PC-9 (cell line): ENCODE measurements around the gene AKT1S1. TPM values are rescaled to one million over a fixed set of nuclear protein-coding genes. Genes with fewer than 3 reads are reported as not detected.

Experiments used
- BruUV-seq: library from RNA; stranded (reverse); fragments of 400-500 nt; replicated peaks from 2 replicates; lab custom pipeline; 2021; lab: Mats Ljungman, UMichigan
- CTCF ChIA-PET: fragments of 300-600 bp; sonication (Branson Sonifier 250); formaldehyde crosslinking; loops from one replicate; lab custom pipeline; 2022; ENCODE audit warnings: antibody characterized with exemption; lab: Charles Lee
- POLR2A ChIA-PET: fragments of 300-600 bp; sonication (Branson Sonifier 250); formaldehyde crosslinking; loops from one replicate; lab custom pipeline; 2022; ENCODE audit warnings: antibody characterized with exemption; ENCODE audit not compliant: unreplicated experiment; lab: Charles Lee
- DNase-seq, 2 experiments: peaks; one replicate each; pipeline versions ENCODE4 v3.0.0 to v3.0.0-alpha.2; 2015 to 2022; ENCODE audit warnings: mixed read lengths in 1 of 2
- H2AFZ ChIP-seq: fragments of 200-600 bp; sonication (generic); 2 replicates; pipeline ENCODE4 v1.8.1; 2017; ENCODE audit warnings: antibody characterized with exemption
- H3F3A ChIP-seq: fragments of 200-600 bp; sonication (generic); 2 replicates; pipeline ENCODE4 v1.8.1; 2017; ENCODE audit warnings: antibody characterized with exemption, mild to moderate bottlenecking, low read depth; ENCODE audit not compliant: insufficient read depth
- H3K27ac ChIP-seq: fragments of 200-600 bp; sonication (generic); 2 replicates; pipeline ENCODE4 v1.6.1; 2016; ENCODE audit warnings: mixed run types
- H3K27me3 ChIP-seq: fragments of 200-600 bp; sonication (generic); 2 replicates; pipeline ENCODE4 v1.6.1; 2016; ENCODE audit warnings: low read depth, mixed run types; ENCODE audit not compliant: insufficient read depth
- H3K36me3 ChIP-seq: fragments of 200-600 bp; sonication (generic); 2 replicates; pipeline ENCODE4 v1.6.1; 2016; ENCODE audit warnings: low read depth, mixed run types
- H3K4me1 ChIP-seq: fragments of 200-600 bp; sonication (generic); replicated peaks from 2 replicates; pipeline ENCODE4 v1.6.1; 2016; ENCODE audit warnings: mixed run types; ENCODE audit not compliant: insufficient read depth
- H3K4me2 ChIP-seq: fragments of 200-600 bp; sonication (generic); 2 replicates; pipeline ENCODE4 v1.6.1; 2017; ENCODE audit warnings: mixed run types
- H3K4me3 ChIP-seq: fragments of 200-600 bp; sonication (generic); 2 replicates; pipeline ENCODE4 v1.6.1; 2016; ENCODE audit warnings: mixed run types
- H3K79me2 ChIP-seq: fragments of 200-600 bp; sonication (generic); 2 replicates; pipeline ENCODE4 v1.6.1; 2017; ENCODE audit warnings: low read depth, mixed run types
- H3K9me2 ChIP-seq: fragments of 200-600 bp; sonication (generic); 2 replicates; pipeline ENCODE4 v1.8.1; 2017; ENCODE audit warnings: mild to moderate bottlenecking; ENCODE audit not compliant: insufficient read depth
- H3K9me3 ChIP-seq: fragments of 200-600 bp; sonication (generic); 2 replicates; pipeline ENCODE4 v1.8.1; 2016; ENCODE audit warnings: low read depth; ENCODE audit not compliant: insufficient read depth
- H4K20me1 ChIP-seq: fragments of 200-600 bp; sonication (generic); 2 replicates; pipeline ENCODE4 v1.8.1; 2017; ENCODE audit not compliant: insufficient read depth
- CTCF ChIP-seq: fragments of 200-600 bp; sonication (generic); conservative IDR thresholded peaks from 2 replicates; pipeline ENCODE4 v1.6.1; 2017; ENCODE audit warnings: mixed run types, antibody characterized with exemption, mild to moderate bottlenecking, moderate library complexity
- EZH2 ChIP-seq: fragments of 200-600 bp; sonication (generic); IDR thresholded peaks from 2 replicates; pipeline ENCODE4 v1.8.0; 2017; ENCODE audit warnings: antibody characterized with exemption, low read depth
- intact Hi-C: fragments of 100-400 bp; cut with micrococcal nuclease; formaldehyde crosslinking; loops from one replicate; pipeline ENCODE4 v1.10.0; 2022; ENCODE audit not compliant: unreplicated experiment
- total RNA-seq: library from RNA; stranded (reverse); gene quantifications from 2 replicates; pipeline ENCODE4 v1.2.3, GENCODE V29; 2021

AKT1S1 gene
- total RNA-seq, 1 experiment from 2014 or later: 143 TPM

GRCh38 chr19:49879243-49879963, 2.2 kb upstream of the AKT1S1 start:
- DNase-seq: no peak
- H3K27me3 ChIP-seq: no peaks in the 10 kb centered on the region
- H2AFZ ChIP-seq: no peak overlapping the region
- CTCF ChIA-PET: no interaction called here
- H3K4me1 ChIP-seq: peaks cover 21% of the 10 kb centered on the region
- H3K36me3 ChIP-seq: peaks cover 29% of the 10 kb centered on the region; the same call in 1 of the 2 replicates
- H3F3A ChIP-seq: 0 out of 2 replicates have a peak, but pooled peaks cover 17% of the 10 kb centered on the region
- H3K4me2 ChIP-seq: peak overlapping the region; percentile 87; the same call in 1 of the 2 replicates
- no peaks in the 10 kb centered on the region for H3K9me3 ChIP-seq
- no peaks in the 10 kb centered on the region for H3K9me2 ChIP-seq
- H3K27ac ChIP-seq: no peak overlapping the region
- BruUV-seq: no TSS peak
- no peak overlapping the region for H3K4me3 ChIP-seq
- H4K20me1 ChIP-seq: peaks cover 26% of the 10 kb centered on the region
- intact Hi-C loops: loop anchor here (5.0 kb wide), 2 partner anchors 48 to 148 kb away; partner anchors contain the start of genes ATF5, NUP62, VRK3 and ZNF473
- peaks cover 35% of the 10 kb centered on the region for H3K79me2 ChIP-seq
- TF ChIP-seq CTCF: no peak
- TF ChIP-seq EZH2: no peak
- POLR2A ChIA-PET: interaction anchor here (0.7 kb wide), 1 partner anchor 51 kb away, joined by 6 read pairs; no protein-coding TSS in a partner anchor

- Histone ChIP-seq H4K20me1 (peaks cover 31% of the 10 kb centered on the region), H3K79me2 (peaks cover 42% of the 10 kb centered on the region), H3K9me3 (no peaks in the 10 kb centered on the region), H3K9me2 (no peaks in the 10 kb centered on the region), H3F3A (0 out of 2 replicates have a peak, but pooled peaks cover 17% of the 10 kb centered on the region), H3K27me3 (no peaks in the 10 kb centered on the region), H3K4me3 (peak overlapping the region; percentile 79), H3K4me2 (peak overlapping the region; percentile 87), H3K4me1 (peaks cover 21% of the 10 kb centered on the region), H3K27ac (peak overlapping the region; percentile 92; the same call in 1 of the 2 replicates), H3K36me3 (peaks cover 31% of the 10 kb centered on the region; the same call in 1 of the 2 replicates), H2AFZ (no peak overlapping the region)
- no peak for TF ChIP-seq EZH2
- TF ChIP-seq CTCF: no peak
- no peak for DNase-seq
- ChIA-PET CTCF (no interaction called here), POLR2A (no interaction called here)
- intact Hi-C loops: loop anchor here (5.0 kb wide), 2 partner anchors 49 to 149 kb away; partner anchors contain the start of genes ATF5, NUP62, VRK3 and ZNF473
- BruUV-seq: TSS peak; percentile 54
Measured at GRCh38 chr19:49878744-49879070, 1.6 kb upstream of the AKT1S1 start.

GRCh38 chr19:49877879-49878743, 956 bp upstream of the AKT1S1 start:
- Histone ChIP-seq H3F3A (0 out of 2 replicates have a peak, but pooled peaks cover 17% of the 10 kb centered on the region), H2AFZ (peak overlapping the region; percentile 75), H3K4me3 (peak overlapping the region; percentile 79), H3K9me3 (no peaks in the 10 kb centered on the region), H3K9me2 (no peaks in the 10 kb centered on the region), H3K27me3 (no peaks in the 10 kb centered on the region), H3K4me2 (peak overlapping the region; percentile 87), H3K36me3 (peaks cover 25% of the 10 kb centered on the region; the same call in 1 of the 2 replicates), H3K4me1 (peaks cover 21% of the 10 kb centered on the region), H3K27ac (peak overlapping the region; percentile 92), H3K79me2 (peaks cover 45% of the 10 kb centered on the region), H4K20me1 (peaks cover 31% of the 10 kb centered on the region)
- peak; percentile 92 to 98 for DNase-seq
- POLR2A ChIA-PET: interaction anchor here (0.7 kb wide), 1 partner anchor 238 kb away, joined by 7 read pairs; the partner anchor contains the start of gene RRAS
- TF ChIP-seq CTCF (no peak), EZH2 (no peak)
- intact Hi-C loops: loop anchor here (1.0 to 5.0 kb wide), 12 partner anchors 9 to 515 kb away; partner anchors contain the start of genes AP2A1, ATF5, DKKL1 and FUZ
- no TSS peak for BruUV-seq
- CTCF ChIA-PET: no interaction called here
